HG03175 (cell line): ENCODE results near the gene SSBP4.
"Not testable (repeated sequence)": the region's sequence is repeated elsewhere in the genome, so short reads cannot be mapped to it uniquely, and the experiment has no call there.

Experiments used
- ATAC-seq: cut with Tn5 transposase; IDR thresholded peaks from one replicate; pipeline ENCODE4 v1.9.1; 2021; ENCODE audit warnings: mild to moderate bottlenecking, moderate library complexity; ENCODE audit not compliant: unreplicated experiment

The SSBP4 gene

GRCh38 chr19:18419195-18419698 is at the start of gene SSBP4:
Gene SSBP4 (plus strand): TSS chr19:18419398. CDS start chr19:18419649, 251 bp downstream.
- ATAC-seq: peak; percentile 46

GRCh38 chr19:18373407-18373891 is 45.7 kb upstream of the SSBP4 start:
- ATAC-seq: no peak

DNA sequence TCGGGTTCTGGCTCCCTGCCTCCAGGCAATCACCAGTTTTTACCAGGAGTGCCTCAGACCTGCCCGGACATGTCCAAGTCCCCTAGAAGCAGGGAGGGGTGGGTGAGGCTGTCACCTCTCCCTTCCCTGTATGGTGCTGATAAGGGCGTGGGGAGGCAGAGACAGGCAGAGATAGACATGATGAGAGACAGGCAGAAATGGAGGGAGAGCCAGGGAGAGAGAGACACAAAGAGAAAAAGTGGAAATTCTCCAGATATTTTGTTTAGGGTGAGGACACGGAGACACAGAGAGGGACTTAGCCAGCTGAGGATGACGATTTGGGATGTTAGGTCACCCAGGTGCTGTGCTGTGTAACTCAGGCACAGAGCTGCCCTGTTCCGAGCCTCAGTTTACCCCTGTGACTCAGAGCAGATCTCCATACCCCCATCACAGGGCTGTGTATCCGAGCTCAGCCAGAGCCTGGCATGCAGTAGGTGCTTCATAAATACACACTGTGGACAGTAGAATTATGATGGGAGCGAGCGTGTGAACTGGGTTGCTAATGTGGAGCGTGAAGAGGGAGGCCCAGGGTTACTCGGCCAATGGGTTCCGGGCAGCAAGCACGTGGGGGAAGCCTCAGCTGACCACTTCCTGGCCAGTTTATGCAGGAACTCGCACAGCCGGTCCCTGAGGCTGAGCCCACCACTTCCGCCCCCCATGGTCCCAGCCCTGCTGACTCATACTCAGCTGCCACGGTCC is 45.1 kb upstream of the SSBP4 start:
- peak; percentile 91 for ATAC-seq

- ATAC-seq: no peak
Observed at GRCh38 chr19:18377026-18377425, 42.2 kb upstream of the SSBP4 start.

GRCh38 chr19:18379803-18380747 is 39.1 kb upstream of the SSBP4 start:
- ATAC-seq: no peak

GRCh38 chr19:18380843-18381242 is 38.4 kb upstream of the SSBP4 start:
- ATAC-seq: no peak

DNA sequence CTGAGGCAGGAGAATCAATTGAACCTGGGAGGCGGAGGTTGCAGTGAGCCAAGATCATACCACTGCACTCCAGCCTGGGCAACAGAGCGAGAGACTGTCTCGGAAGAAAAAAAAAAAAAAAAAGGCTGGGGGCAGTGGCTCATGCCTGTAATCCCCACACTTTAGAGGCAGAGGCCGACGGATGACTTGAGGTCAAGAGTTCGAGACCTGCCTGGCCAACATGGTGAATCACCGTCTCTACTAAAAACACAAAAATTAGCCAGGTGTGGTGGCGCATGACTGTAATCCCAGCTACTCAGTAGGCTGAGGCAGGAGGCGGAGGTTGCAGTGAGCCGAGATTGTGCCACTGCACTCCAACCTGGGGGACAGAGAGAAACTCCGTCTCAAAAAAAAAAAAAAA is 35.6 kb upstream of the SSBP4 start:
- ATAC-seq: not testable (repeated sequence)

DNA sequence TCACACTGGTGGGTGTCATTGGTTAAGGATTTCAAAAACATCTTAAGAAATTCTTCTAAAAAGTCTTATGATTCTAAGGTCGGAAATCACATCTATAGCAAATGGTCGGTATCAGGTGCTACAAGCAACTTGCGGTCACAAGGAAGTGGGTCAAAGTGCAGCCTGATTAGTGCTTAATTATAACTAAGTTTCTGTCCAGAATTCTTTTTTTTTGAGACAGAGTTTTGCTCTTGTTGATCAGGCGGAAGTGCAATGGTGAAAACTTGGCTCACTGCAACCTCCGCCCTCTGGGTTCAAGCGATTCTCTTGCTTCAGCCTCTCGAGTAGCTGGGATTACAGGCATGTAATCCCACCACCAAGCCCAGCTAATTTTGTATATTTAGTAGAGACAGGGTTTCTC is 34.4 kb upstream of the SSBP4 start:
- ATAC-seq: no peak

DNA sequence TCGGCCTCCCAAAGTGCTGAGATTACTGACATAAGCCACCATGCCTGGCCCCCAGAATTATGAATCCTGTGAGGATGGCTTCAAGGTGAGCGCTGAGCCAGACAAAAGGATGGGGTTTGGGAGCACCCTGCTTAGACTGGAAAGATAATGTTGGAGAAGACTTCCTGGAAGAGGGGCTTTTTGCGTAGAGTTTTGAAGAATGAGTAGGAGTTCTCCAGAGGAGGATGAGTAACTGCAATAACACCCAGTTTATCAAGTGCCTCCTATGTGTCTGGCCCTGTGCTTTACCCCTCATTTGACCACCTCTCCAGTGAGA is 33.9 kb upstream of the SSBP4 start:
- ATAC-seq: no peak

DNA sequence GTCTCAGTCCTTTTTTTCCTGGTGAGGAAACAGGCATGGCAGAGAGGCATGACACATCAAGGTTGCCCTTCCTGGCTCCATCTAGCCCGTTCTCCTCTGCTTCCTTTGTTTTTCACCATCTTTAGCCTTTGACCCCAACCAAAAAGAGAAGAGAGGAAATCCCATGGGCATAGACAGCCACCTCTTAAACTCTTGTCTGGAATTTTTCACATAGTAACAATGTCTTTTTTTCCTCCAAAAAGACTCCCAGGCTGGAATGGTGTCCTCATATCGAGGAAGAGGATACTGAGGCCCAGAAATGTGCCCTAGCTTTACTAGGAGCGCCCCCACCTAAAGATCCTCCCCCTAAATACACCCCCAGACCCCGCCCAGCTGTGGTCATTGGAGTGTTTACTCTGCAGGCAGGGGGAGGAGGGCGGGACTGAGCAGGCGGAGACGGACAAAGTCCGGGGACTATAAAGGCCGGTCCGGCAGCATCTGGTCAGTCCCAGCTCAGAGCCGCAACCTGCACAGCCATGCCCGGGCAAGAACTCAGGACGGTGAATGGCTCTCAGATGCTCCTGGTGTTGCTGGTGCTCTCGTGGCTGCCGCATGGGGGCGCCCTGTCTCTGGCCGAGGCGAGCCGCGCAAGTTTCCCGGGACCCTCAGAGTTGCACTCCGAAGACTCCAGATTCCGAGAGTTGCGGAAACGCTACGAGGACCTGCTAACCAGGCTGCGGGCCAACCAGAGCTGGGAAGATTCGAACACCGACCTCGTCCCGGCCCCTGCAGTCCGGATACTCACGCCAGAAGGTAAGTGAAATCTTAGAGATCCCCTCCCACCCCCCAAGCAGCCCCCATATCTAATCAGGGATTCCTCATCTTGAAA is 33.3 kb upstream of the SSBP4 start, which contains the start of gene GDF15:
GDF15 (plus strand) TSS at position 484 of the 868 bp plus-strand sequence; CDS start at position 516, 32 bp downstream.
- no peak for ATAC-seq

GRCh38 chr19:18386543-18387271 is 32.5 kb upstream of the SSBP4 start:
- no peak for ATAC-seq

- peak; percentile 83 for ATAC-seq
Observed at GRCh38 chr19:18388100-18388959, 30.9 kb upstream of the SSBP4 start.

DNA sequence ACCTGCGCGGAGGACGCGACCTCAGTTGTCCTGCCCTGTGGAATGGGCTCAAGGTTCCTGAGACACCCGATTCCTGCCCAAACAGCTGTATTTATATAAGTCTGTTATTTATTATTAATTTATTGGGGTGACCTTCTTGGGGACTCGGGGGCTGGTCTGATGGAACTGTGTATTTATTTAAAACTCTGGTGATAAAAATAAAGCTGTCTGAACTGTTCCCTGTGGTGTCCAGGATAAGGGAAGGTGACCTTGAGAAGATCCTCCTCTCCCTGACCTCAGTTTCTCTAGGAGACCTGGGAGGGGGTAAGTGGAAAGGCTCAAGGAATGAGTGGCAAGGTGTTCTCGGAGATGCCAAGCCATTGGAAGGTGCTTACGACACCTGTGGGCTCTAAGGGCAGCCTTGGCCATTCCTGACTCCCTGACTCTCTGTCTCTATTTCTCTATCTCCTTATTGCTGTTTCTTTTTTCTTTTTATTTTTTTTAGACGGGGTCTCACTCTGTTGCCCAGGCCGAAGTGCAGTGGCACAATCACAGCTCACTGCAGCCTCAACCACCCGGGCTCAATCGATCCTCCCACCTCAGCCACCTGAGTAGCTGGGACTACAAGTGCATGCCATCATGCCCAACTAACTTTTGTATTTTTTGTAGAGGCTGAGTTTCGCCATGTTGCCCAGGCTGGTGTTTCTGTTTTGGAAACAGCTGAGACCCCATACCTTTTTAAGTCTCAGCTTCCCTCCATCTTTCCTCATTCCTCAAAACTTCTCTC is 30.1 kb upstream of the SSBP4 start:
- no peak for ATAC-seq

GRCh38 chr19:18389726-18390064 is 29.5 kb upstream of the SSBP4 start:
- ATAC-seq: no peak

DNA sequence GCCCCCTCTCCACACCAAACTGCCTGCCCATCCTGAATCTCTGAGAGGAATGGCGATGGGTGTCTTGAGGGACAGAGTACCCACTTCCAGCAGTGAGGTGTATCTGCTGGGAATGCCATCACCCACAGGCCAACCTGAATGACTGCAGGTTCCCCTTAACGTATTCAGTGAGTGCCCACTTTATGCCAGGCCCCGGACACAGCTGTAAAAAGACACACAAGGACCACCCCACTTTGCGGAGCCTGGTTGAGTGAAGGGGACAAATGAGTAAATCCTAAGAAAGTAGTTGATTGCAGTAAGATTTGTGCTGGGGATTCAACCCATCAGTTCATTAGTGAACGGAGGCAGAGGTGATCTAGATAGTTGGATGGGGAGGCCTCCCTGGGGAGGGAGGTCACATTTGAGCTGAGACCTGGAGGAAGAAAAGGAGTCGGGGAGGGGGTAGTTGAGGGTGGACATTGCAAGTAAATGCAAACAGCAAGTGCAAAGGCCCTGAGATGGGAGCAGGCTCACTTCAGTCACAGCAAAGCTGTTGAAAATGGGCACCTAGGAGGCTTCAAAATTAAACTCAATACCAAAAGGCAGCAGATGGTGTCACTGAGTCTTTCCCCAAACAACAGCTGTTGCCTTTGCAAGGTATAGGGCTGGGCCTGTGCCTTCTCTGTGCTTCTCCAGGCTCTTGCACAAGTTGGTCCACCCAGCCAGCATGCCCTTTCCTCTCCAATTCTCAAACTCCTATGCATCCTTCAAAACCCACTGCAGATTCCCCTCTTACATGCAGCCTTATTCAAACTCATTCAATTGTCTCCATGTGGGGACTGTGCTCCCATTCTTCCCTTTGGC is 28.9 kb upstream of the SSBP4 start:
- ATAC-seq: no peak

DNA sequence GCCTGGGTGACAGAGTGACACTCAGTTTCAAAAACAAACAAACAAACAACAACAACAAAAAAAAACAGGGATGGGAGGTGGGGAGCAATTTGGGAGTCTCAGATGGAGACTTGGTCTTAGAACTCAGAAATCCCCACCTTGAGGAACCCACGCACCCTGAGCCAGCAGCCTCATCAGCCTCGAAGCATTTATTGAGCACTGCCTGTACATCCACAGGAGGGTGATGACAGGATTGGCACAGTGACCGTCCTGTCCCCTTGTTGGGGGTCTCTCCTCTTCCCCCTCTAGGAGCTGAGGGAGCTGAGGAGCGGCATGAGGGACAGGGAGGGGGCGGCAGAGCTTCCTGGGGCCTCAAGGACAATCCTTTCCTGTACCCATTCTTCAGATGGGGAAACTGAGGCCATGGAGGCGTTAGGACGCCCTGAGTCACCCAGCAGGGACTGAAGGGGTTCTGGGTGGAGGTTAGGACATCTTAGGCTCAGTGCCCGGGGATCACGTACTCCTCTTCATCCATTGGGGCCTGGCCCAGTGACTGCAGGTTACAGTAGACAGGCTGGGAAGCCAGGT is 27.6 kb upstream of the SSBP4 start:
- no peak for ATAC-seq

DNA sequence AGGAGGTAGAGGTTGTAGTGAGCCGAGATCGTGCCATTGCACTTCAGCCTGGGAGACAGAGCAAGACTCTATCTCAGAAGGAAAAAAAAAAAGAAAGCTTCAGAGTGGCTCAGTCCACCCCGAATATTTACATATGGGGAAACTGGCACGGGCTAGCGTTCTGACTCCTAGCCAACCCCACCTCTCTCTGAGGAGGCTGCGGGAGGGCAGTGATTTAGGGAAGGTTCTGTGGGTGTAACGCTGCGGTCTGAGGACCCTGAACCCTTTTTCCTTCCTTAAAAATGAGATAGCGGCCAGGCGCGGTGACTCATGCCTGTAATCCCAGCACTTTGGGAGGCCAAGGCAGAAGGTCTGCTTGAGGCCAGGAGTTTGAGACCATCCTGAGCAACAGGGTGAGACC is 26.8 kb upstream of the SSBP4 start:
- ATAC-seq: no peak
